GM12878 (cell line): ENCODE data around the gene ZBTB49. TPM values are rescaled to one million over a fixed set of nuclear protein-coding genes. Genes with fewer than 3 reads are reported as not detected.

Experiments used
- ATAC-seq: fragments of 200-7000 bp; cut with Tn5 transposase; 3 replicates; pipeline ENCODE4 v1.9.1; 2020; ENCODE audit warnings: mild to moderate bottlenecking, moderate library complexity
- BruUV-seq: library from RNA; stranded (reverse); fragments of 400-500 nt; replicated peaks from 2 replicates; lab custom pipeline; 2021; lab: Mats Ljungman, UMichigan
- CTCF ChIA-PET: fragments of 300-600 bp; sonication (Branson Sonifier 250); formaldehyde crosslinking; extraction: SDS; loops from one replicate; lab custom pipeline; 2021; ENCODE audit warnings: inconsistent platforms; lab: Yijun Ruan, JAX
- POLR2A ChIA-PET: fragments of 350-600 bp; formaldehyde crosslinking; extraction: SDS; loops from one replicate; lab custom pipeline; 2021; ENCODE audit warnings: inconsistent platforms; lab: Charles Lee
- RAD21 ChIA-PET: fragments of 300-600 bp; sonication (Branson Sonifier 250); formaldehyde crosslinking; loops from one replicate; lab custom pipeline; 2023; ENCODE audit warnings: antibody characterized with exemption; ENCODE audit not compliant: unreplicated experiment; lab: Charles Lee
- SMC1A ChIA-PET: fragments of 300-600 bp; sonication (Branson Sonifier 250); formaldehyde crosslinking; loops from one replicate; lab custom pipeline; 2023; ENCODE audit not compliant: unreplicated experiment, uncharacterized antibody; lab: Charles Lee
- DNase-seq: peaks from one replicate; pipeline ENCODE4 v3.0.0-alpha.2; 2011; ENCODE audit warnings: low read depth, low spot score
- FAIRE-seq: peaks from 3 replicates; lab custom pipeline; 2011; peaks lifted over from hg19 to GRCh38; lab: Jason Lieb, UNC
- H2AFZ ChIP-seq: 2 replicates; pipeline ENCODE4 v1.6.0; 2011; ENCODE audit warnings: low read depth, low read length, control low read depth; ENCODE audit not compliant: control insufficient read depth
- H3K27ac ChIP-seq: 2 replicates; pipeline ENCODE4 v1.5.1; 2011; ENCODE audit warnings: control low read depth; ENCODE audit not compliant: control insufficient read depth, insufficient read depth
- H3K27me3 ChIP-seq, 2 experiments: replicated peaks in 1 of 2; 2 replicates each; pipeline versions ENCODE4 v1.6.0 to v1.6.1; 2011; ENCODE audit warnings: low read length in 1 of 2; ENCODE audit not compliant: control insufficient read depth in 2 of 2, insufficient read depth in 2 of 2
- H3K36me3 ChIP-seq, 2 experiments: 2 replicates each; pipeline ENCODE4 v1.5.1; 2011; ENCODE audit warnings: low read length in 1 of 2; ENCODE audit not compliant: control insufficient read depth in 2 of 2, insufficient read depth in 2 of 2
- H3K4me1 ChIP-seq: 2 replicates; pipeline ENCODE4 v1.6.1; 2011; ENCODE audit warnings: mild to moderate bottlenecking, low read length, moderate library complexity, mixed read lengths; ENCODE audit not compliant: control insufficient read depth, insufficient read depth
- H3K4me2 ChIP-seq: 2 replicates; pipeline ENCODE4 v1.6.0; 2011; ENCODE audit warnings: control low read depth; ENCODE audit not compliant: control insufficient read depth, insufficient read depth
- H3K4me3 ChIP-seq: fragments of 200-600 bp; sonication (generic); 2 replicates; pipeline ENCODE4 v1.5.1; 2016
- H3K79me2 ChIP-seq: 2 replicates; pipeline ENCODE4 v1.6.0; 2011; ENCODE audit warnings: low read length; ENCODE audit not compliant: control insufficient read depth, insufficient read depth
- H3K9ac ChIP-seq: 2 replicates; pipeline ENCODE4 v1.8.0; 2011; ENCODE audit warnings: low read length, control low read depth, mixed read lengths; ENCODE audit not compliant: control insufficient read depth, insufficient read depth
- H3K9me3 ChIP-seq: replicated peaks from 3 replicates; pipeline ENCODE4 v1.5.1; 2011; ENCODE audit warnings: mild to moderate bottlenecking, low read length; ENCODE audit not compliant: control insufficient read depth, insufficient read depth
- H4K20me1 ChIP-seq: 2 replicates; pipeline ENCODE4 v1.6.0; 2011; ENCODE audit not compliant: control insufficient read depth, insufficient read depth
- ATF7 ChIP-seq: fragments of 450-650 bp; IDR thresholded peaks from 2 replicates; pipeline ENCODE4 v1.6.1; 2016; ENCODE audit warnings: low read depth, mild to moderate bottlenecking
- CBFB ChIP-seq: IDR thresholded peaks from 2 replicates; pipeline ENCODE4 v1.6.1; 2016; ENCODE audit warnings: antibody characterized with exemption, low read depth
- CHD2 ChIP-seq: IDR thresholded peaks from 2 replicates; pipeline ENCODE4 v1.6.1; 2011; ENCODE audit warnings: low read depth, low read length, improper control_type of control experiment, borderline replicate concordance
- DPF2 ChIP-seq: fragments of 450-650 bp; IDR thresholded peaks from 2 replicates; pipeline ENCODE4 v1.6.1; 2017; ENCODE audit warnings: mild to moderate bottlenecking
- GATAD2B ChIP-seq: fragments of 450-650 bp; conservative IDR thresholded peaks from 2 replicates; pipeline ENCODE4 v1.6.1; 2017; ENCODE audit warnings: low read depth, mild to moderate bottlenecking, moderate library complexity
- KLF5 ChIP-seq: fragments of 450-650 bp; IDR thresholded peaks from 2 replicates; pipeline ENCODE4 v1.6.1; 2014; ENCODE audit warnings: mild to moderate bottlenecking; ENCODE audit not compliant: partially characterized antibody
- MLLT1 ChIP-seq: fragments of 450-650 bp; IDR thresholded peaks from 2 replicates; pipeline ENCODE4 v1.6.1; 2016; ENCODE audit warnings: mild to moderate bottlenecking
- NBN ChIP-seq: fragments of 450-650 bp; IDR thresholded peaks from 2 replicates; pipeline ENCODE4 v1.6.1; 2016
- NR2F1 ChIP-seq: fragments of 450-650 bp; conservative IDR thresholded peaks from 2 replicates; pipeline ENCODE4 v1.6.1; 2017; ENCODE audit warnings: mild to moderate bottlenecking
- NRF1 ChIP-seq: conservative IDR thresholded peaks from 2 replicates; pipeline ENCODE4 v1.6.1; 2011; ENCODE audit warnings: mild to moderate bottlenecking, low read depth, low read length, improper control_type of control experiment
- POLR2AphosphoS2 ChIP-seq: IDR thresholded peaks from 2 replicates; pipeline ENCODE4 v1.6.1; 2011; ENCODE audit warnings: low read depth, mild to moderate bottlenecking, low read length, improper control_type of control experiment, moderate library complexity
- SIX5 ChIP-seq: IDR thresholded peaks from 2 replicates; pipeline ENCODE4 v1.6.1; 2011; ENCODE audit warnings: mild to moderate bottlenecking, low read depth, low read length, moderate library complexity; ENCODE audit not compliant: severe bottlenecking
- SUPT20H ChIP-seq: IDR thresholded peaks from 2 replicates; pipeline ENCODE4 v1.6.1; 2011; ENCODE audit warnings: low read depth, mild to moderate bottlenecking, low read length, moderate library complexity, borderline replicate concordance; ENCODE audit not compliant: control insufficient read depth
- TBL1XR1 ChIP-seq: IDR thresholded peaks from 2 replicates; pipeline ENCODE4 v1.6.1; 2012; ENCODE audit warnings: low read depth, low read length, improper control_type of control experiment
- USF2 ChIP-seq: IDR thresholded peaks from 2 replicates; pipeline ENCODE4 v1.6.1; 2011; ENCODE audit warnings: low read depth, low read length, improper control_type of control experiment, borderline replicate concordance
- YBX1 ChIP-seq: fragments of 450-650 bp; IDR thresholded peaks from 2 replicates; pipeline ENCODE4 v1.6.1; 2016; ENCODE audit warnings: antibody characterized with exemption
- WGBS: methylation state at CpG from one replicate; pipeline ENCODE4 v1.1.6; 2016; ENCODE audit warnings: low lambda C conversion rate; ENCODE audit not compliant: insufficient replicate concordance, insufficient coverage; ENCODE audit errors: missing lambda C conversion rate; 5-methylcytosine and 5-hydroxymethylcytosine counted together
- in situ Hi-C: fragments of 300-500 bp; cut with MboI; formaldehyde crosslinking; loops from 9 replicates; pipeline ENCODE4 v1.14.3; 2018; ENCODE audit warnings: mixed read lengths
- intact Hi-C: fragments of 100-400 bp; cut with micrococcal nuclease; formaldehyde crosslinking; loops from one replicate; pipeline ENCODE4 v1.14.2; 2022; ENCODE audit not compliant: unreplicated experiment
- polyA plus RNA-seq, 11 experiments: library from polyadenylated mRNA; depleted of rRNA in 4 of 11; unstranded in 6 of 11; stranded (reverse) in 5 of 11; fragments of >200 nt; fragmentation: Nextera tagmentation in 4 of 11; fragmentation: Illumina TruSeq in 1 of 11; extraction: Ambion mirVana in 4 of 11; extraction: Trizol in 1 of 11; gene quantifications; 1 replicate in 1 of 11; 2 replicates in 10 of 11; pipeline versions ENCODE4 v1.2.1 to v1.2.3, GENCODE V29; 2011 to 2016; ENCODE audit warnings: inconsistent platforms in 2 of 11, missing spikeins in 2 of 11, low read depth in 1 of 11
- total RNA-seq, 4 experiments: library from RNA; depleted of rRNA in 3 of 4; stranded (reverse); fragments of >200 nt in 3 of 4; fragmentation: Illumina TruSeq in 1 of 4; extraction: Trizol in 1 of 4; gene quantifications; 2 replicates each; pipeline versions ENCODE4 v1.2.1 to v1.2.3, GENCODE V29; 2013 to 2021
- TF ChIP-seq, protein P1 (sequence below): fragments of 450-650 bp; IDR thresholded peaks from 2 replicates; pipeline ENCODE4 v1.6.1; 2017; ENCODE audit warnings: antibody characterized with exemption, mild to moderate bottlenecking, moderate library complexity

The ZBTB49 gene
- total and polyA plus RNA-seq, 10 of the 15 experiments (the other 5 are each of a cell fraction or from before 2014, with no cell fraction given): 0.37 to 4.8 (median 4.1) TPM

DNA sequence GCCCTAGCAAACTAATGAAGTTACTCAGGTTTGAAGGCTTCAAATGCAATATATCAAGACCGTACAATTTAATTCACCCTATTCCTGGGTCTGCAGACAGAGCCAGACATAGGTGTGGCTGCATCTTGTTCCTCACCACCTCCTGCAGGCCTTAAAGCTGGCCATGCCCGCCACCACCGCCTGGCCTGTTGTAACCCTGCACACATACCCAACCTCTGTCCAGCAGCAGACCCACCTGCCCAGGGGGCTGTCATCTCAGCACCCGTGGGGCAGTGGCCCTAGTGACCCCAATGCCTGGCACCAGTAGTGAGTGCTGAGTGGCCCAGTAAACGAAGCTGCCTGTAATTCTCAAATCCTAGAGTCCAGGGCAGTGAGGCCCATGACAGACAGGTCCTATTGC lies 40.7 kb downstream of the ZBTB49 start:
- no peak overlapping the region for H3K4me2 ChIP-seq
- H3K9ac ChIP-seq: no peak overlapping the region
- CTCF ChIA-PET: interaction anchor here (8.7 kb wide), 1 partner anchor 79 kb away, joined by 58 read pairs; no protein-coding TSS in a partner anchor
- H3K27me3 ChIP-seq: no peaks in the 10 kb centered on the region
- H3K4me3 ChIP-seq: no peak overlapping the region
- TF ChIP-seq MLLT1 (no peak), GATAD2B (no peak), USF2 (no peak), YBX1 (no peak), POLR2AphosphoS2 (no peak), SUPT20H (no peak), DPF2 (no peak), CBFB (no peak), TBL1XR1 (no peak), ATF7 (no peak), NRF1 (no peak), NBN (no peak), NR2F1 (no peak), CHD2 (no peak), SIX5 (no peak), KLF5 (no peak)
- TF ChIP-seq, protein P1, sequence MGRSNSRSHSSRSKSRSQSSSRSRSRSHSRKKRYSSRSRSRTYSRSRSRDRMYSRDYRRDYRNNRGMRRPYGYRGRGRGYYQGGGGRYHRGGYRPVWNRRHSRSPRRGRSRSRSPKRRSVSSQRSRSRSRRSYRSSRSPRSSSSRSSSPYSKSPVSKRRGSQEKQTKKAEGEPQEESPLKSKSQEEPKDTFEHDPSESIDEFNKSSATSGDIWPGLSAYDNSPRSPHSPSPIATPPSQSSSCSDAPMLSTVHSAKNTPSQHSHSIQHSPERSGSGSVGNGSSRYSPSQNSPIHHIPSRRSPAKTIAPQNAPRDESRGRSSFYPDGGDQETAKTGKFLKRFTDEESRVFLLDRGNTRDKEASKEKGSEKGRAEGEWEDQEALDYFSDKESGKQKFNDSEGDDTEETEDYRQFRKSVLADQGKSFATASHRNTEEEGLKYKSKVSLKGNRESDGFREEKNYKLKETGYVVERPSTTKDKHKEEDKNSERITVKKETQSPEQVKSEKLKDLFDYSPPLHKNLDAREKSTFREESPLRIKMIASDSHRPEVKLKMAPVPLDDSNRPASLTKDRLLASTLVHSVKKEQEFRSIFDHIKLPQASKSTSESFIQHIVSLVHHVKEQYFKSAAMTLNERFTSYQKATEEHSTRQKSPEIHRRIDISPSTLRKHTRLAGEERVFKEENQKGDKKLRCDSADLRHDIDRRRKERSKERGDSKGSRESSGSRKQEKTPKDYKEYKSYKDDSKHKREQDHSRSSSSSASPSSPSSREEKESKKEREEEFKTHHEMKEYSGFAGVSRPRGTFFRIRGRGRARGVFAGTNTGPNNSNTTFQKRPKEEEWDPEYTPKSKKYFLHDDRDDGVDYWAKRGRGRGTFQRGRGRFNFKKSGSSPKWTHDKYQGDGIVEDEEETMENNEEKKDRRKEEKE: no peak
- TF ChIP-seq, all 136 proteins: peak for 0
- ATAC-seq (no peak), FAIRE-seq (no peak), DNase-seq (no peak)
- POLR2A ChIA-PET: no interaction called here
- SMC1A ChIA-PET: interaction anchor here (1.9 kb wide), 1 partner anchor 79 kb away, joined by 5 read pairs; no protein-coding TSS in a partner anchor
- RAD21 ChIA-PET: no interaction called here
- BruUV-seq: no TSS peak
- in situ Hi-C loops (loop anchor here (25.0 kb wide), 1 partner anchor 343 kb away; no protein-coding TSS in a partner anchor), intact Hi-C loops (no loop called here)
- Histone ChIP-seq H4K20me1 (no peaks in the 10 kb centered on the region), H3K36me3 (no peaks in the 10 kb centered on the region), H3K4me1 (peaks cover 3% of the 10 kb centered on the region; the same call in 1 of the 2 replicates), H3K27ac (no peak overlapping the region), H2AFZ (no peak overlapping the region), H3K79me2 (no peaks in the 10 kb centered on the region), H3K9me3 (no peaks in the 10 kb centered on the region)
- 61% methylated on average over 5 of the region's 5 CpGs for WGBS
